Osteocyte (in vitro differentiated cells): ENCODE data around the gene LRRC9. TPM values are rescaled to one million over a fixed set of nuclear protein-coding genes. Genes with fewer than 3 reads are reported as not detected.

Experiments
- DNase-seq: peaks from one replicate; pipeline ENCODE4 v3.0.0; 2021; ENCODE audit warnings: mixed read lengths; ENCODE audit not compliant: unreplicated experiment; ENCODE audit errors: extremely low spot score
- H3K27ac Mint-ChIP-seq: one replicate; pipeline ENCODE4 v1.8.0; 2021; ENCODE audit warnings: mild to moderate bottlenecking, mixed read lengths; ENCODE audit not compliant: unreplicated experiment
- H3K27me3 Mint-ChIP-seq: one replicate; pipeline ENCODE4 v1.8.0; 2021; ENCODE audit warnings: mixed read lengths; ENCODE audit not compliant: unreplicated experiment
- H3K36me3 Mint-ChIP-seq: one replicate; pipeline ENCODE4 v1.8.0; 2021; ENCODE audit warnings: mixed read lengths; ENCODE audit not compliant: unreplicated experiment
- H3K4me1 Mint-ChIP-seq: one replicate; pipeline ENCODE4 v1.8.0; 2021; ENCODE audit warnings: mixed read lengths; ENCODE audit not compliant: unreplicated experiment
- H3K4me3 Mint-ChIP-seq: one replicate; pipeline ENCODE4 v1.8.0; 2021; ENCODE audit warnings: mild to moderate bottlenecking, moderate library complexity, mixed read lengths; ENCODE audit not compliant: unreplicated experiment
- H3K9me3 Mint-ChIP-seq: one replicate; pipeline ENCODE4 v1.8.0; 2021; ENCODE audit warnings: mixed read lengths; ENCODE audit not compliant: unreplicated experiment
- total RNA-seq: library from RNA; stranded (reverse); gene quantifications from 2 replicates; pipeline ENCODE4 v1.2.1, GENCODE V29; 2021
- TF ChIP-seq, protein P1 (sequence below): fragments of 200-600 bp; sonication (generic); IDR thresholded peaks from 2 replicates; pipeline ENCODE4 v1.5.0; 2021; ENCODE audit warnings: antibody characterized with exemption, mild to moderate bottlenecking, moderate library complexity

The LRRC9 gene
- total RNA-seq, 1 donor from 2014 or later, result not detected

DNA sequence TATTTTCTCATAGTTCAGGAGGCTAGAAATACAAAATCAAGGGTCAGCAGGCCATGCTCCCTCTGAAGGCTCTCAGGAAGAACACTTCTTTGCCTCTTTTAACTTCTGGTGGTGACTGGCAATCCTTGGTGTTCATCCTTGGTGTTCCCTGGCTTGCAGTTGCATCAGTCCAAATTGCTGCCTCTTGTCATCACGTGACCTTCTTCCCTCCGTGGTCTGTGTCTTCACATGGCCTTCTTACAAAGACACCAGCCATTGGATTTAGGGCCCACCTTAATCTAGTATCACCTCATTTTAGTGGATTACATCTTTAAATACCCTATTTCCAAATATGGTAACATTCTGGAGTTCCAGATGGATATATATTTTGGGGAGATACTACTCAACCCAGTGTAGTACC, 7.5 kb upstream of the LRRC9 start:
- no peak overlapping the region for H3K4me3 Mint-ChIP-seq
- H3K4me1 Mint-ChIP-seq, result no peaks in the 10 kb centered on the region

DNA sequence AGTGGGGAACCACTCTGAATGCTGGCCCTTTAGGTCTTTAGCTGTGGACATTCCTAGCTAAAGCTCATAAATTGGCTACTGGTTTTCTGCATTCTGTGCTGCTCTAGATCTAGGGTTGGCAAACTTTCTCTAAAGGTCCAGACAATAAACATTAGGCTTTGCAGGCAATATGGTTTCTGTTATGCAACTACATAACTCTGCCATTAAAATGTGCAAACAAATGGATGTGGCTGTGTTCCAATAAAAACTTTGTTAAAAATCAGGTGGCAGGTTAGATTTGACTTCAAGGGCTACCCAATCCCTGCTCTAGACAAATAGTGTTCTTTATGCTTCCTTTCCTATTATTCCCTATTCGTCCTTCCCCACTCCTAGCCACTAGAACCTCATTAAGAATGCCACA, 6.8 kb upstream of the LRRC9 start:
- TF ChIP-seq, protein P1, sequence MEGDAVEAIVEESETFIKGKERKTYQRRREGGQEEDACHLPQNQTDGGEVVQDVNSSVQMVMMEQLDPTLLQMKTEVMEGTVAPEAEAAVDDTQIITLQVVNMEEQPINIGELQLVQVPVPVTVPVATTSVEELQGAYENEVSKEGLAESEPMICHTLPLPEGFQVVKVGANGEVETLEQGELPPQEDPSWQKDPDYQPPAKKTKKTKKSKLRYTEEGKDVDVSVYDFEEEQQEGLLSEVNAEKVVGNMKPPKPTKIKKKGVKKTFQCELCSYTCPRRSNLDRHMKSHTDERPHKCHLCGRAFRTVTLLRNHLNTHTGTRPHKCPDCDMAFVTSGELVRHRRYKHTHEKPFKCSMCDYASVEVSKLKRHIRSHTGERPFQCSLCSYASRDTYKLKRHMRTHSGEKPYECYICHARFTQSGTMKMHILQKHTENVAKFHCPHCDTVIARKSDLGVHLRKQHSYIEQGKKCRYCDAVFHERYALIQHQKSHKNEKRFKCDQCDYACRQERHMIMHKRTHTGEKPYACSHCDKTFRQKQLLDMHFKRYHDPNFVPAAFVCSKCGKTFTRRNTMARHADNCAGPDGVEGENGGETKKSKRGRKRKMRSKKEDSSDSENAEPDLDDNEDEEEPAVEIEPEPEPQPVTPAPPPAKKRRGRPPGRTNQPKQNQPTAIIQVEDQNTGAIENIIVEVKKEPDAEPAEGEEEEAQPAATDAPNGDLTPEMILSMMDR, result no peak
- no peak overlapping the region for H3K4me3 Mint-ChIP-seq
- H3K27ac Mint-ChIP-seq, result no peak overlapping the region
- H3K36me3 Mint-ChIP-seq, result no peaks in the 10 kb centered on the region
- H3K9me3 Mint-ChIP-seq, result no peaks in the 10 kb centered on the region
- H3K4me1 Mint-ChIP-seq, result no peaks in the 10 kb centered on the region
- peaks cover 35% of the 10 kb centered on the region for H3K27me3 Mint-ChIP-seq
- DNase-seq, result no peak

More for the DNA sequence above, 7.5 kb upstream of the LRRC9 start:
- peaks cover 33% of the 10 kb centered on the region for H3K27me3 Mint-ChIP-seq
- TF ChIP-seq, protein P1, result no peak
- no peaks in the 10 kb centered on the region for H3K36me3 Mint-ChIP-seq
- no peak overlapping the region for H3K27ac Mint-ChIP-seq
- no peak for DNase-seq
- H3K9me3 Mint-ChIP-seq, result no peaks in the 10 kb centered on the region

DNA sequence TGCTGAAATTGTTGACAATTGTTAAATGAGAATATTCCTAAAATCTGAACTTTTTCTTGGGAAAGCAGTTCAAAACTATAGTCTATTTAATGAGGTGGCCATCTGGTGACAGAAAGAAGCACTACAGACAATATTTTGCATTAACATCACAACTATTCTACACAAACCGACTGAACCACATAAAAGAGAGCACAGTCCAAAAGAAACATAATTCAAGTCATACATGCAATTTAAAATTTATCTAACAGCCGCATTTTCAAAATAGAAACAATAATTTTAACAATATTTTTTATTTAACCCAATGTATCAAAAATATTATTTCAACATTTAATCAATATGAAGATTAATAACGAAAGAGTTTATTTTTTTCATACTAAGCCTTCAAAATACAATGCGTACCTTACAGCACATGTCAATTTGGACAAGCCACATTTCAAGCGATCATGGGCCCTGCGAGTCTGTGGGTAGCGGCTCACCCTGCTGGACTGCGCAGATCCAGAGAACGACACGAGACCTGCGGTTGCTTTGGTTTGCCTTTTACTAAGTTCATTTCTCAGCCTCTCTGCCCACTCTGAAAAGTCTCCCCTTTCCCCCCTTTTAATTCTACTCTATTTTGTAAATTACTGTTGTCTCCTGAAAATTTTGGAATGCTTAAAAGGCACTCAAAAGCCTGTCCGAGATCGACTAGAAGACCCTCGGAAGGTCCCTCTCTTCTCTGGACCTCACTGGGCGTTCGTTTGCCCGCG, 947 bp upstream of the LRRC9 start:
- H3K36me3 Mint-ChIP-seq, result no peaks in the 10 kb centered on the region
- no peaks in the 10 kb centered on the region for H3K9me3 Mint-ChIP-seq
- no peak for DNase-seq
- H3K4me3 Mint-ChIP-seq, result peak overlapping the region; percentile 79
- peaks cover 58% of the 10 kb centered on the region for H3K27me3 Mint-ChIP-seq
- TF ChIP-seq, protein P1, result peak; percentile 63
- peaks cover 7% of the 10 kb centered on the region for H3K4me1 Mint-ChIP-seq
- no peak overlapping the region for H3K27ac Mint-ChIP-seq

DNA sequence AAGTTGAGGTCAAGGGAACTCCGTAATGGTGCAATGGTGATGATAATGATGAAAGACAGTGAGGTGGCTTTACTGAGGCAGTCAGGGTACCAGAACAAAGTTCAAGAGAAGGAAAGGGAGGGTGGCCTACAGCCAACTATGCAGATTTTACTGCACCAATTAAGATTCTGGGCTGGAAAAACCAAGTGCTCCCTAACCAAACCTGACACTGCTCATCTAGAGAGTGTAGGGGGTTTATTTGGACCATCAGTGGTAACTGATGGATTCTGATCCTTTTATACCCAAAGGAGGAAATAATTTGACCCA, 387 bp downstream of the LRRC9 start:
- no peak for DNase-seq
- H3K9me3 Mint-ChIP-seq, result no peaks in the 10 kb centered on the region
- peaks cover 56% of the 10 kb centered on the region for H3K27me3 Mint-ChIP-seq
- no peaks in the 10 kb centered on the region for H3K36me3 Mint-ChIP-seq
- no peak overlapping the region for H3K27ac Mint-ChIP-seq
- TF ChIP-seq, protein P1, result no peak
- H3K4me3 Mint-ChIP-seq, result no peak overlapping the region
- H3K4me1 Mint-ChIP-seq, result peaks cover 7% of the 10 kb centered on the region

DNA sequence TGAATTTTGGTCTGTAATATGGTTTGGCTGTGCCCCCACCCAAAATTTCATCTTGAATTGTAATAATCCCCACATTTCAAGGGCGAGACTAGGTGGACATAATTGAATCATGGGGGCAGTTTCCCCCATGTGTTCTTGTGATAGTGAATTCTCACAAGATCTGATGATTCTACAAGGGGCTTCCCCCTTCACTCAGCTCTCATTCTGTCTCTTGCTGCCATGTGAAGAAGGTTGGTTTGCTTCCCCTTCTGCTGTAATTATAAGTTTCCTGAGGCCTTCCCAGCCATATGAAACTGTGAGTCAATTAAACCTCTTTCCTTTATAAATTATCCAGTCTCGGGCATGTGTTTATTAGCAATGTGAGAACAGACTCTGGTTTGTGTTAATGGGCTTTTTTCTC, 5.9 kb downstream of the LRRC9 start:
- H3K27me3 Mint-ChIP-seq, result peaks cover 27% of the 10 kb centered on the region
- no peak for DNase-seq
- no peaks in the 10 kb centered on the region for H3K4me1 Mint-ChIP-seq
- no peaks in the 10 kb centered on the region for H3K9me3 Mint-ChIP-seq
- TF ChIP-seq, protein P1, result no peak
- no peaks in the 10 kb centered on the region for H3K36me3 Mint-ChIP-seq
- no peak overlapping the region for H3K4me3 Mint-ChIP-seq
- no peak overlapping the region for H3K27ac Mint-ChIP-seq
